HG03066 (cell line): ENCODE data around the gene SPATA2L.
"Not testable (repeated sequence)": the region's sequence is repeated elsewhere in the genome, so short reads cannot be mapped to it uniquely, and the experiment has no call there.

Experiments used
- ATAC-seq: cut with Tn5 transposase; IDR thresholded peaks from one replicate; pipeline ENCODE4 v1.9.1; 2021; ENCODE audit warnings: low read depth; ENCODE audit not compliant: unreplicated experiment

The SPATA2L gene

DNA sequence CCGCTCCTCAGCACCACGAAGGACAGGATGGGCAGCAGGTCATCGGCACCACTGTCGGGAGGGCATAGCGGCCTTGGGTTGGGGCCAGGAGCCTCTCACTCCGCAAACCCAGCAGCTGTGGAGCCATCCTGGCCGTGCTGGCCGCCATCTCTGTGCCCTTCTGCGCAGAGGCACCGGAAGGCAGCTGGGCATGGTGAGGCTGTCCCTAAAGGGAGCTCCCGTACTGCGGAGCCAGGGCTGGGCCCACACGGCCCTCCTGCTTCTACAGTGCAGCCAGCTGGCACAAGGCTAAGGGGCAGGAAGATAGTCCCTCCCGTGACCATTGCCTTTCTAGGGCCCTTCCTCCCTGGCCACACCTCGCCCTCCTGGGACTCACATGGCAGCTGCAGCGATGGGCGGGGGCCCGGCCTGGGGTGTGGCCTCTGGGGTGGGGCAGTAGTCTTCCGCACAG lies 7.0 kb upstream of the SPATA2L start:
- ATAC-seq, result no peak

- ATAC-seq, result no peak
These were observed 6.2 kb upstream of the SPATA2L start for GRCh38 chr16:89707695-89708094.

GRCh38 chr16:89706518-89707260 lies 5.2 kb upstream of the SPATA2L start:
- ATAC-seq, result no peak

- ATAC-seq, result no peak
These were observed 3.5 kb upstream of the SPATA2L start for GRCh38 chr16:89705006-89705405.

GRCh38 chr16:89704281-89704680 lies 2.8 kb upstream of the SPATA2L start:
- ATAC-seq, result no peak

GRCh38 chr16:89700649-89701424 lies 668 bp downstream of the SPATA2L start:
- no peak for ATAC-seq

GRCh38 chr16:89700100-89700648 lies 1.3 kb downstream of the SPATA2L start:
- ATAC-seq, result peak; percentile 42

GRCh38 chr16:89699629-89700099 lies 1.8 kb downstream of the SPATA2L start:
- not testable (repeated sequence) for ATAC-seq

DNA sequence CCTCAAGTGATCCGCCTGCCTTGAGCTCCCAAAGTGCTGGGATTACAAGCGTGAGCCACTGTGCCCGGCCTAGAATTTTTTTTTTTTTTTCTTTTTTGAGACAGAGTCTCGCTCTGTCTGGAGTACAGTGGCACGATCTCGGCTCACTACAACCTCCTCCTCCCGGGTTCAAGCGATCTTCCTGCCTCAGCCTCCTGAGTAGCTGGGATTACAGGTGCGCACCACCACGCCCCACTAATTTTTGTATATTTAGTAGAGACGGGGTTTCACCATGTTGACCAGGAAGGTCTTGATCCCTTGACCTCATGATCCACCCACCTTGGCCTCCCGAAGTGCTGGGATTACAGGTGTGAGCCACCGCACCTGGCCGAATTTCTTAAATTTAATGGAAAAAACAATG lies 2.8 kb downstream of the SPATA2L start:
- not testable (repeated sequence) for ATAC-seq

- ATAC-seq, result no peak
These were observed 3.7 kb downstream of the SPATA2L start for GRCh38 chr16:89697616-89698331.

GRCh38 chr16:89697161-89697615 lies 4.3 kb downstream of the SPATA2L start:
- ATAC-seq, result no peak

DNA sequence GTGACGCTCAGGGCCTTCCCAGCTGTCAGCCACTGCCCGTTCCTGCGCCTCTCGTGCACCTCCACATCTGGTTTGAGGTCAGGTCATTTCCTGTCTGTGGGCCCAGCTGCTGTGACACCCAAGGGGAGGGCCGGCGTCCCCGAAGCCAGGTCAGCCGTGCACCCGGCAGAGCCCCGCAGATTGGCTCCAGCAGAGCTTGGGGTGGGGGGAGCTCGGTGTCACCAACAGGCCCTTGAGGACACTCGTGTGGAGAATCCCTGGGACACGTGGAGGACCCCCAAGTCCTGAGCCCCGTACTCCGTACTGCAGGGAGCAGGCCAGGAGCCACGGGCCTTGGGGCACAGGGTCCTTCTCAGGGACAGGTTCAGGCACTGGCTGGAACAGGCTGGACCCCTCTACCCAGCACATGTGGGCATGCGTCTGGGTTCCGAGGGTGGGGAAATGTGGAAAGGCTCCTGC lies 4.8 kb downstream of the SPATA2L start:
- no peak for ATAC-seq

DNA sequence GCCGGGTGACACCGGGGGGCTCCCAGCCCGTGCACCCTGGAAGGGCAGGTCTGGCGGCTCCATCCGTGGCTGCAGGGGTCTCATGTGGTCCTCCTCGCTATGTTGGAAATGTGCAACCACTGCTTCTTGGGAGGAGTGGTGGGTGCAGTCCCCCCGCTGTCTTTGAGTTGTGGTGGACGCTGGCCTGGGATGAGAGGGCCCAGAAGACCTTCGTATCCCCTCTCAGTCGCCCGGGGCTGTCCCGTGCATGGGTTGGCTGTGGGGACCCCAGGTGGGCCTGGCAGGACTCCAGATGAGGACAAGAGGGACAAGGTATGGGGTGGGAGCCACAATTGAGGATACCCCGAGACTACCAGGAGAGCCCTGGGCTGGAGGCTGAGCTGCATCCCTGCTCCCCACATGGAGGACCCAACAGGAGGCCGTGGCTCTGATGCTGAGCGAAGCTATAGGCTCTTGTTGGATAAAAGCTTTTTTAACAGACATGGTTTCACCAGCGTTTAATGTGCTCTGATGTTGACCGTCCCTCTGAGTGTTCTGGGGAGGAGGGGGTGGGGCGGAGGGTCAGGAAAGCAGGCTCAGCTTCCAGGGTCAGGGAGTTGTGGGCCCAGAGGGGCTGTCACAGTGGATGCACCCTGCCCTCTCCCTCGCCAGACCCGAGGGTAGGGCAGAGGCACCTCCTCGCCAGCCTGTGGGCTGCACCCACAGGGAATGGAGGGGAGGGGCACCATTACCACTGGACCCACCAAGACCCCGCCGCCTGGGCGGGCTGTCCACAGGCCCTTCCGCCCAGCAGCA lies 5.4 kb downstream of the SPATA2L start:
- ATAC-seq, result no peak

- ATAC-seq, result no peak
These were observed 6.2 kb downstream of the SPATA2L start for GRCh38 chr16:89695086-89695874.

DNA sequence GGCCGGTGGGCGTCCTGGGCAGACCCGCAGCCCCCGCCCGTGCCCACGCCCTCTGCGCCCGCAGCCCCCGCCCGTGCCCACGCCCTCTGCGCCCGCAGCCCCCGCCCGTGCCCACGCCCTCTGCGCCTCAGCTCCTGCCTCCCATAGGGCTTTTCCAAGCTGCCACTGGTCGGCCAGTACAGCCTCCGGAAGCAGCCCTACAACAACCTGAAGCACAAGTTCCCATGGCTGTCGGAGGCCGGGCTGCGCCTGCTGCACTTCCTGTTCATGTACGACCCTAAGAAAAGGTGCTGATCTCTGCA lies 6.8 kb downstream of the SPATA2L start:
- ATAC-seq, result not testable (repeated sequence)

DNA sequence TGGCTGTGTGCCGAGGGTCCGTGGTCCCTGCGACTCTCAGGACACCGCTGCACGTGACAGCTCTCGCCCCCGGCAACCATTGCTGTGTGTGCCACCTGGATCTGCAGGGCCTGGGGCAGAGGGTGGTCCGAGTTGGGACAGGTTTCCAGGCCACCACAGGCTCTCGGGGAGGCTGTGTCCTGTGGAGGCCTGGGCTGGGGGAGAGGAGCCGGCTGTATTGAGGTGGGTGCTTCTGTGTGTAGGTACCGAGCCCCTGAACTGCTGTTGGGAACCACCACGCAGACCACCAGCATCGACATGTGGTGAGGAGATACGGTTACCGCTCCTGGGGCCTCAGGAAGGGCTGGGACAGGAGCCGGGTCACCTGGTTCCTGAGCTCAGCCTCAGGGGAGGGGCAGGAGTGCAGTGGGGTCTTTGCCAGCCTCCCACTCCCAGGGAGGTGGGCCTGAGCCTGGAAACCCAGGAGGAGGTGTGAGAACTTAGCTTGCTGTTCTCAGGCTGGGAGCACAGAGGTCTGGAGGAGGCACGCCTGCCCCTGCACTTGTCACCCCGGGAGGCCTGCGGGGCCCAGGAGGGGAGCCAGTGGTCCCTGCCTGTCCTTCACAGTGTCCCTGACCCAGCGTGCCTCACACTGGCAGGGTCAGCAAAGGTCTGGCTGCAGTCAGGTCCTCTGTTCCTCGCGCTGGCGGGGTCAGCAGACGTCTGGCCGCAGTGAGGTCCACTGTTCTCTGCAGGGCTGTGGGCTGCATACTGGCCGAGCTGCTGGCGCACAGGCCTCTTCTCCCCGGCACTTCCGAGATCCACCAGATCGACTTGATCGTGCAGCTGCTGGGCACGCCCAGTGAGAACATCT lies 7.3 kb downstream of the SPATA2L start:
- ATAC-seq, result no peak

GRCh38 chr16:89693289-89693731 lies 8.2 kb downstream of the SPATA2L start:
- ATAC-seq, result no peak

DNA sequence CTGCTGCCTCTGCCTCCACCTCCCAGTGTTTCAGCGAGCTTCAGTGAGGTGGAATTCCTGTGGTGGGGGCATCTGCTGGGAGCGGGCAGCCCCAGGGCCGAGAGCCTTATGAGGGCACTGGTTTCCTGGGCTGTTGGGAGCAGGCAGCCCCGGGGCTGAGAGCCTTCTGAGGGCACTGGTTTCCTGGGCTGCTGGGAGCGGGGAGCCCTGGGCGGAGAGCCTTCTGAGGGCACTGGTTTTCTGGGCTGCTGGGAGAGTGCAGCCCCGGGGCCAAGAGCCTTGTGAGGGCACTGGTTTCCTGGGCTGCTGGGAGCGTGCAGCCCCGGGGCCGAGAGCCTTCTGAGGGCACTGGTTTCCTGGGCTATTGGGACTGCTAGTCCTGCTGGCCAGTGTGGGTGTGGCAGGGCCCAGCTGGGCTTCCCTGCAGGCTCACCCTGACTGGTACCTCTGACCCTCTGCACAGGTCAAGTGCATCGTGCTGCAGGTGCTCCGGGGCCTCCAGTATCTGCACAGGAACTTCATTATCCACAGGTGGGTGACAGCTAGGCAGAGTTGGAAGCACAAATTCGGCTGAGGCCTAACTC lies 9.4 kb downstream of the SPATA2L start:
- ATAC-seq, result no peak
